GM04504 (cell line): ENCODE data around the gene ASXL2.
"Not testable (repeated sequence)": the region's sequence is repeated elsewhere in the genome, so short reads cannot be mapped to it uniquely, and the experiment has no call there.

ENCODE experiments used
- DNase-seq: peaks from one replicate; pipeline ENCODE4 v3.0.0-alpha.2; 2012; ENCODE audit warnings: low read depth

Gene ASXL2

DNA sequence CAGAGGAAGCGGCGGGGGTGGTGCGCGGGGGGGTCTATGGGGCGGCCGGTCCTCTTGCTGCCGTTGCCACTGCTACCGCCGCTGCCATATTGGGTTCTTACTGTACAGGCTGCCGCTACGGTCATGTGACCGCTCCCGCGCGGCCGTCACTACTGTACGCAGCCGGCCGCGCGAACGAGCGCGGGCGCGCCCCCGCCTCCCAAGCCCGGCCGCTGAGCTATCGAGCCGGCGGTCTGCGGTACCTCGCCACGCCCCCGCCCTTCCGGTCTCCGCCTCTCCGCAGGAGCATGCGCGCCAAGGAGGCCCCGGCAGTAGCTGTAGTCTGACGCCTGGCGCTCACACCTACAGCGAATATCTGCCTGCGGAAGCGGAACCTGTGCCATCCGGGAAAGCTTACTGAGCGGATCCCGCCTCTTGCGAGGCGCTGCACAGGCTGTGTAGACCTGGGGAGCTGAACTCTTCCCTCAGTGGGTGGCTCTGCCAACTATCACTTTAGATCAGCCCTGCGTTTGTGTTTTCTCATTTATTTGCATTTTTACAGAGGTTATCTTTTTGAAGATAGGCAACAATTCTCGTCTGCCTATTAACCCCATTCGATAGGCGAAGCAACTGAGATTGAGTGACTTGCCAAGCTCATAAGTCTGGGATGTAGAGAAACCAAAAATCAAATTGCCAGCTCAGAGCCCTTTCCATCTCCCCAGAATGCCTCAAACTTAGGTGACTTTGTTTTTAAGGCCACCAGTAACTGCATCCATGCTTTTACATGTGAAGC lies at the start of gene ASXL2:
ASXL2 (minus strand) TSS at position 127 of the 772 bp plus-strand sequence. CDS start 265 bp downstream, outside the sequence.
- DNase-seq, result peak; percentile 93

- DNase-seq, result no peak
Observed at GRCh38 chr2:25926984-25927756, 48.9 kb upstream of the ASXL2 start.

GRCh38 chr2:25922501-25922900 lies 44.2 kb upstream of the ASXL2 start:
- no peak for DNase-seq

DNA sequence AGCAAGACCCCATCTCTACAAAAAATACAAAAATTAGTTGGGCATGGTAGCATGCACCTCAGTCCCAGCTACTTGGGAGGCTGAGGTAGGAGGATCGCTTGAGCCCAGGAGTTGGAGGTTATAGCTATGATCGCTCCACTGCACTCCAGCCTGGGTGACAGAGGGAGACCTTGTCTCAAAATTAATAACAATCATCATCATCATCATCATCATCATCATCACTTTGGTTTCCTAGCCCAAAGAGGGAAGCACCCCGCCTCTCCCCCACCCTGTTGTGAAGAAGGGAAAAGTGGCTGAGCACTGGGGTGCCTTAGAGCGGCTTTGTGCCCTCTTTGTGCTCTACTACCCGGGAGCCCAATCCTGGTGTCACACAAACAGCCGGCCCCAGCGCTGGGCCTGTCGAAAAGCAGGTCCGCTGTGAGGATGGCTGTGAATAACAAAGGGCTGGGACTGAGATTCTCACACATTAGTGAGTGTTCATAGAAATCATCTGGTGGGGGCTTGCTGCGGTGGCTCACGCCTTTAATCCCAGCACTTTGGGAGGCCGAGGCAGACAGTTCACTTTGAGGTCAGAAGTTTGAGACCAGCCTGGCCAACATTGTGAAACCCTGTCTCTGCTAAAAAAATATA lies 42.6 kb upstream of the ASXL2 start:
- DNase-seq, result no peak

- peak; percentile 58 for DNase-seq
Observed at GRCh38 chr2:25920336-25920735, 42.0 kb upstream of the ASXL2 start.

DNA sequence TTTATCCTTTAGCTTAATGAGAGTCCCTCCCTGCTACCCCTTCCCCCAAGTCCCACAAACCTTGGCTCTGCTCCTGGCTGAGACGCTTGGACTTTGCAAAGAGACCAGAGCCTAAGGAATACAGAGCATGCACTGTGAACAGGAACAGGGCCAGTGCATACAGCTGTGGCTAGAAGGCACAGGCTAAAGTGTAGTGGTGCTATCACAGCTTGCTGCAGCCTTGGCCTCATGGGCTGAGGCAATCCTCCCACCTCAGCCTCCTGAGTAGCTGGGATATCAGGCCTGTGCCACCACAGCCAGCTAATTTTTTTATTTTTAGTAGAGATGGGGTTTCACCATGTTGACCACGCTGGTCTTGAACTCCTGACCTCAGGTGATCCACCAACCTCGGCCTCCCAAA lies 39.5 kb upstream of the ASXL2 start:
- DNase-seq, result no peak

- DNase-seq, result not testable (repeated sequence)
Observed at GRCh38 chr2:25917411-25917810, 39.1 kb upstream of the ASXL2 start.

- not testable (repeated sequence) for DNase-seq
Observed at GRCh38 chr2:25915944-25916772, 37.9 kb upstream of the ASXL2 start.

DNA sequence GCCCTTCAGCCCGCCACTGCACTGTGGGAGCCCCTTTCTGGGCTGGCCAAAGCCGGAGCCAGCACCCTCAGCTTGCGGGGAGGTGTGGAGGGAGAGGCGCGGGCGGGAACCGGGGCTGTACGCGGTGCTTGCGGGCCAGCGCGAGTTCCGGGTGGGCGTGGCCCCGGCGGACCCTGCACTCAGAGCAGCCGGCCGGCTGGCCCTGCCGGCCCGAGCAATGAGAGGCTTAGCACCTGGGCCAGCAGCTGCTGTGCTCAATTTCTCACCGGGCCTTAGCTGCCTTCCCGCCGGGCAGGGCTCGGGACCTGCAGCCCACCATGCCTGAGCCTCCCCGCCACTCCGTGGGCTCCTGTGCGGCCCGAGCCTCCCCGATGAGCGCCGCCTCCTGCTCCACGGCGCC lies 37.1 kb upstream of the ASXL2 start:
- DNase-seq, result not testable (repeated sequence)

GRCh38 chr2:25913696-25913973 lies 35.3 kb upstream of the ASXL2 start:
- not testable (repeated sequence) for DNase-seq

- peak; percentile 8 for DNase-seq
Observed at GRCh38 chr2:25912851-25913695, 34.8 kb upstream of the ASXL2 start.

GRCh38 chr2:25909574-25909973 lies 31.3 kb upstream of the ASXL2 start:
- not testable (repeated sequence) for DNase-seq

- no peak for DNase-seq
Observed at GRCh38 chr2:25905126-25905525, 26.8 kb upstream of the ASXL2 start.

DNA sequence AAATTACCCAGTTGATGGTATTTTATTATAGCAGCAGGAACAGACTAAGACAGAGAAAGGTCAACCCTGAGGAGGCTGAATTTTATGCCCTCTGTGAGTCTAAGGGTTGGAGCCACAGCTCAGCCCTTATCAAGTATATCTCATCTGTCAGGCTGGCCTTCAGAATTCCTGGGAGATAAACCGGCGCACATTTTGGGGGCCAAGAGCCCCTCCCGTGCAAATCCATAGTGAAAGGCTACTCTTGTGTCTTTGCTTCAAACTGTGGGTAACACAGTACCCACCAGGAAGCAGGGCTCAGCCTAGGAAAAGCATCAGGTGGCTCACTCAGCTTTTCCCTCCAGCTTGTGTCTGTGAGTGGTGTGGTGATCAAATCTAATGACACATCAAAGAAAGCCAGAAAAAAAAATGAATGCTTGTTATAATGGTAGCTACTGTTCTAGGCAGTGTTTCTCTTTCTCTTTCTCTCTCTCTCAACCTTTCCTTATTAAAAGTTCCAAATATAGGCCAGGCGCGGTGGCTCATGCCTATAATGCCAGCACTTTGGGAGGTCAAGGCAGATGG lies 25.0 kb upstream of the ASXL2 start:
- no peak for DNase-seq

GRCh38 chr2:25899404-25899970 lies 21.2 kb upstream of the ASXL2 start:
- no peak for DNase-seq

DNA sequence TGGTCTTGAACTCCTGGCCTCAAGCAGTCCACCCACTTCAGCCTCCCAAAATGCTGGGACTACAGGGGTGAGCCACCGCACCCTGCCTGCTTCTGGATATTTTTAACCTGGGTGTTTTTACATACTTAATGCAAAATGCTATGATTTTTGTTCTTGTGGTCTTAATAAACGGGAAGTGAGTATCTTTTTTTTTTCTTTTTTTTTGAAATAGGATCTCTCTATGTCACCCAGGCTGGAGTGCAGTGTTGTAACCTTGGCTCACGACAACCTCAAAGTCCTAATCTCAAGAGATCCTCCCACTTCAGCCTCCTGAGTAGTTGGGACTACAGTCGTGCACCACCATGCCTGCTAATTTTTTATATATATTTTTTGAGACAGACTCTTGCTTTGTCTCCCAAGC lies 19.2 kb upstream of the ASXL2 start:
- no peak for DNase-seq

- not testable (repeated sequence) for DNase-seq
Observed at GRCh38 chr2:25896308-25896707, 18.0 kb upstream of the ASXL2 start.

- no peak for DNase-seq
Observed at GRCh38 chr2:25895610-25896009, 17.3 kb upstream of the ASXL2 start.

- DNase-seq, result no peak
Observed at GRCh38 chr2:25895018-25895417, 16.7 kb upstream of the ASXL2 start.

- no peak for DNase-seq
Observed at GRCh38 chr2:25894135-25894830, 16.0 kb upstream of the ASXL2 start.
